ENCODE results near the gene DCUN1D2.
"Not testable (repeated sequence)": the region's sequence is repeated elsewhere in the genome, so short reads cannot be mapped to it uniquely, and the experiment has no call there.

GRCh38 chr13:113522438-113522837 is 31.9 kb upstream of the DCUN1D2 start:
- not testable (repeated sequence) for TF ChIP-seq POLR2A, CTCF, EP300 (IDR thresholded peaks at IDR 0.05)
